IMR-90 (cell line): ENCODE measurements around the gene GRAP.
"Not testable (repeated sequence)": the region's sequence is repeated elsewhere in the genome, so short reads cannot be mapped to it uniquely, and the experiment has no call there.

Source experiments
- POLR2A ChIP-seq: IDR thresholded peaks from 2 replicates; pipeline ENCODE4 v1.6.1; 2012; ENCODE audit warnings: mild to moderate bottlenecking, low read depth, low read length
- RFX5 ChIP-seq: IDR thresholded peaks from 2 replicates; pipeline ENCODE4 v1.8.0; 2012; ENCODE audit warnings: low read depth, mild to moderate bottlenecking, low read length, moderate library complexity
- SMC3 ChIP-seq: fragments of 150-350 bp; IDR thresholded peaks from 2 replicates; pipeline ENCODE4 v1.6.1; 2016; ENCODE audit warnings: low read depth, mild to moderate bottlenecking, antibody characterized with exemption, low read length, moderate library complexity
- TF ChIP-seq, protein P1 (sequence below): conservative IDR thresholded peaks from 2 replicates; pipeline ENCODE4 v1.5.1; 2012; ENCODE audit warnings: mild to moderate bottlenecking, low read depth, low read length, improper control_type of control experiment

DNA sequence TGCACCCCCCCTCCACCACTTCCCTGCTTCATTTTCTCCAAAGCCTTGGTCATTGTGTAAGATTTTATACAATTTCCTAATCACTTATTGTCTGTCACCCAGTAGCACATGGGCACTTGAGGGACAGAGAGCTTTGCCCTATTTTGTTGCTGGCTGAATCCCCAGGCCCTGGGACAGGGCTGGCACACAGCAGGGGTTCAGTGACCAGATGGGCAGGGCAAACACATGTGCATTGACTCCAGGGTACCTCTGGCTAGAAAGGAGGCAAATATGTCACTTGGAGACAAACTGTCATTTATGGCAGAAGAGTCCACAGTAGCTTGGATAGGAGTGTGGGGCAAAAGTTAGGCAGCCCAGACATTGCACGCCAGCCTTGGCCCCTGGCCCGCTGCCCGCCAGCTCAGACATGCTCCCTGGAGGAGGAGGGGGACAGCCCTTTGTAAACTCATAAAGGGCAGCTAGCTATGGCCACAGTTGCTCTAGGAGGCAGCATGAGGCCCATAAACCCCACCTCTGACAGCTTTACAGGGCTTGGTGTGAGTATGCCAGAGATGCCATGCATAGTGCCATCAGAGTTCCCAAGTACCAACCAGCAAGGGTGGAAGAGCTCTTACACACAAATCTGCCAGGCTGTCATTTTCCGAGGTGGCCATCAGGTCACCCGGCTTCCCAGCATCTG, 15.8 kb downstream of the GRAP start:
- TF ChIP-seq RFX5, SMC3, POLR2A: not testable (repeated sequence)
- TF ChIP-seq, protein P1, sequence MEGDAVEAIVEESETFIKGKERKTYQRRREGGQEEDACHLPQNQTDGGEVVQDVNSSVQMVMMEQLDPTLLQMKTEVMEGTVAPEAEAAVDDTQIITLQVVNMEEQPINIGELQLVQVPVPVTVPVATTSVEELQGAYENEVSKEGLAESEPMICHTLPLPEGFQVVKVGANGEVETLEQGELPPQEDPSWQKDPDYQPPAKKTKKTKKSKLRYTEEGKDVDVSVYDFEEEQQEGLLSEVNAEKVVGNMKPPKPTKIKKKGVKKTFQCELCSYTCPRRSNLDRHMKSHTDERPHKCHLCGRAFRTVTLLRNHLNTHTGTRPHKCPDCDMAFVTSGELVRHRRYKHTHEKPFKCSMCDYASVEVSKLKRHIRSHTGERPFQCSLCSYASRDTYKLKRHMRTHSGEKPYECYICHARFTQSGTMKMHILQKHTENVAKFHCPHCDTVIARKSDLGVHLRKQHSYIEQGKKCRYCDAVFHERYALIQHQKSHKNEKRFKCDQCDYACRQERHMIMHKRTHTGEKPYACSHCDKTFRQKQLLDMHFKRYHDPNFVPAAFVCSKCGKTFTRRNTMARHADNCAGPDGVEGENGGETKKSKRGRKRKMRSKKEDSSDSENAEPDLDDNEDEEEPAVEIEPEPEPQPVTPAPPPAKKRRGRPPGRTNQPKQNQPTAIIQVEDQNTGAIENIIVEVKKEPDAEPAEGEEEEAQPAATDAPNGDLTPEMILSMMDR = not testable (repeated sequence)
